Hematopoietic multipotent progenitor cell treated with erythropoietin and hydrocortisone succinate and interleukin-3 and kit ligand, for 4 days (in vitro differentiated cells): ENCODE data around the gene SIM1.

ENCODE experiments used
- DNase-seq: peaks from one replicate; pipeline ENCODE4 v3.0.0-alpha.2; 2015

Gene SIM1, protein sequence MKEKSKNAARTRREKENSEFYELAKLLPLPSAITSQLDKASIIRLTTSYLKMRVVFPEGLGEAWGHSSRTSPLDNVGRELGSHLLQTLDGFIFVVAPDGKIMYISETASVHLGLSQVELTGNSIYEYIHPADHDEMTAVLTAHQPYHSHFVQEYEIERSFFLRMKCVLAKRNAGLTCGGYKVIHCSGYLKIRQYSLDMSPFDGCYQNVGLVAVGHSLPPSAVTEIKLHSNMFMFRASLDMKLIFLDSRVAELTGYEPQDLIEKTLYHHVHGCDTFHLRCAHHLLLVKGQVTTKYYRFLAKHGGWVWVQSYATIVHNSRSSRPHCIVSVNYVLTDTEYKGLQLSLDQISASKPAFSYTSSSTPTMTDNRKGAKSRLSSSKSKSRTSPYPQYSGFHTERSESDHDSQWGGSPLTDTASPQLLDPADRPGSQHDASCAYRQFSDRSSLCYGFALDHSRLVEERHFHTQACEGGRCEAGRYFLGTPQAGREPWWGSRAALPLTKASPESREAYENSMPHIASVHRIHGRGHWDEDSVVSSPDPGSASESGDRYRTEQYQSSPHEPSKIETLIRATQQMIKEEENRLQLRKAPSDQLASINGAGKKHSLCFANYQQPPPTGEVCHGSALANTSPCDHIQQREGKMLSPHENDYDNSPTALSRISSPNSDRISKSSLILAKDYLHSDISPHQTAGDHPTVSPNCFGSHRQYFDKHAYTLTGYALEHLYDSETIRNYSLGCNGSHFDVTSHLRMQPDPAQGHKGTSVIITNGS

DNA sequence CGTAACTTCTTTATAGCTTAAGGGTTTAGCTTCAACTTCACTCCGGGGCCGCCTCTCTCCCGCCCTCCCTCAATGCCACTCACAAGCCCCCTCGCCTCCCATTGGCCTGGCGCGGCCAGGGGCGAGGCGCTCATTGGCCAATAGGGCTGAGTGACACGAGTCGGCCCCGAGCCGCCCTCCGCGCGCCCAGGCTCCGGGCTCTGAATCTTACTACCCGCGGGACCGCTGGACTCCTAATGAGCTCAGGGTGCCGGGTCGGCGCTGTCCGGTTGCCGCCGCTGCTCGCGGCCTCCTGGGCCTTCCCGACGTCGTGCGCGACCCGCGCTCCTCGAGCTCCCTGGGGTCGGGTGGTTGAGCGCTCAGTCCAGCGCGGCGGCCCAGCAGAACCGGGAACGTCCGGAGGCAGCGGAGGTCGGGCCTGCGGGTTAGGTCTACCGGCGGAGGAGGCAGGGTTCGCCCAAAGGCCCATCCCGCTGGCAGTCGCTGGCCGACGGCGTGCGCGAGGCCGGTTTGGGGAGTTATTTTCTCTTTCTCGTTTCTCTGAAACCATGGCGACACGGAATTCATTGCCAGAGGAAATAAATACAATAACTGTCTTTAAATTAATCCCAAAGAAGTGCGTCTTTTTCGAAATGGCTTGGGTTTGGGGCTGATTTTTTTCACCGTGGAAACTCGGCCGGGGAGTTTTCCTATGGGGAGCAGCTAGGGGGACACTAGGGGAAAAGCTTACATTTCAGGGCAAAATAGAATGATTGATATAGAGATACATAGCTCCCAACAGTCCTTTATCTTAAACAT lies at the start of gene SIM1:
Gene SIM1, minus strand, starts transcription at position 19 of the 798 bp plus-strand sequence. CDS start 1,453 bp downstream, outside the sequence.
- peak; percentile 64 for DNase-seq

DNA sequence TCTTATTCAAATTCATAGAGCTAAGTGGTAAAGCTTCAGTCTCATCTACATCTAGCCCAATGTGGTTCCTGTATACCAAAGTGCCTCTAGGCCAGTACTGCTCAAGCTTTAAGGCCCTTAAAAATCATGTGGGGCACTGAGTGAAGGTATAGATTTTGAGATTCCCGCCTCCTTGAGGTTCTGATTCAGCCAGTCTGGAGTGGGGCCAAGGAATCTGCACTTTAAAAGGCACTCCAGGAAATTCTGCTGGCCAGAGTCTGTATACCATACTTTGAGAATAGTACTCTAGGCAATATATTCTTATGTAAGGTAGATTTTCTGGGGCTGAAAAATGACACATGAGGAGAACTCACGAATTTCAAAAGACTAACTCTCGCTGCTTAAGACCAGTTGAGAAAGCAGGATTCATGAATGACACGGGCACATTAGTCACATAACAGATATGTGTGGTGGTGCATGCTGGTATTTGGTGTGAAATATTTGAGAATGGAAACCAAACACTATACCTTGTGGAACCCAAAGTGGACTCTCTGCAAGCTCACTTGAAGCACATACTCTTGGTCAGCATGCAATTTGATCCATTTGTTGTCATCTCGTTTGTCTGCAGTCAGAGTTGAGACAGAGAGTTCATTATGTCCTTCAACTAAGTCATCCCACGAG lies 47.6 kb upstream of the SIM1 start:
- DNase-seq: no peak

DNA sequence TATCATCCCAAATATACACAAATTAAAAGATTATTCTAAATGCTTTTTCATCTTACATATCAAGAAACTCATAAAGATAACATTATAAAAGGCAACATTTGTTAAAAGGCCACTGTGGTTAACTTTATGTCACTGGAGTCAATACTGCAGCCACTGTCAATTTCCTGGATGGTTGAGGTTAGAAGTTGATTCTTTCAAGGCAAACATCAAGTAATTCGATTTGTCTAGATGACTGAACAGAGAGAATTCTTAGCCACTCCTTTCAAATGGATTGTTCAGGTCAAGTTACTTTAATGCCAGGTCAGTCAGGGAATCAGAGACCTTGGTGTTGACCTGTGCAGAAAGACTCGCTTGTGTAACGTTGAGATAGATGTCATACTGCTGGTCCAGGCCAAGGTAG lies 44.4 kb upstream of the SIM1 start:
- DNase-seq: no peak

DNA sequence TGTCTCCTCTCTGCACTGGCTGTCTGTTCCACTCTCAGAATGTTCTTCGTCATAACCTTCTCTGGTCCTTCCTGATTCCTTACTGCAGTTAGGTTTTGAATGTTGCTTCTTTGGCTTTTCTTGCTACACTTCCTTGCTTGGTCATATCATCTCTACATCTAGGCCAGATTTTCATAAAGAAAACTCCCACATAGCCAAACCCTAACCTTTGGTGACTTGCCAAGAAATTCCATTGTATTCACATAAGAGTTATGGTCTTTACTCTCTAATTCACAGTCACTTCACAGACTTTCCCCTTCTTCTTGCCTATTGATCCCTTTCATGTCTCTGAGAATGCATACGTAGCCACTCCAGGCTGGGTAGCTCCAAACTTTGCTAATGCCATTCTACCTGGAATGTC lies 41.9 kb upstream of the SIM1 start:
- no peak for DNase-seq

DNA sequence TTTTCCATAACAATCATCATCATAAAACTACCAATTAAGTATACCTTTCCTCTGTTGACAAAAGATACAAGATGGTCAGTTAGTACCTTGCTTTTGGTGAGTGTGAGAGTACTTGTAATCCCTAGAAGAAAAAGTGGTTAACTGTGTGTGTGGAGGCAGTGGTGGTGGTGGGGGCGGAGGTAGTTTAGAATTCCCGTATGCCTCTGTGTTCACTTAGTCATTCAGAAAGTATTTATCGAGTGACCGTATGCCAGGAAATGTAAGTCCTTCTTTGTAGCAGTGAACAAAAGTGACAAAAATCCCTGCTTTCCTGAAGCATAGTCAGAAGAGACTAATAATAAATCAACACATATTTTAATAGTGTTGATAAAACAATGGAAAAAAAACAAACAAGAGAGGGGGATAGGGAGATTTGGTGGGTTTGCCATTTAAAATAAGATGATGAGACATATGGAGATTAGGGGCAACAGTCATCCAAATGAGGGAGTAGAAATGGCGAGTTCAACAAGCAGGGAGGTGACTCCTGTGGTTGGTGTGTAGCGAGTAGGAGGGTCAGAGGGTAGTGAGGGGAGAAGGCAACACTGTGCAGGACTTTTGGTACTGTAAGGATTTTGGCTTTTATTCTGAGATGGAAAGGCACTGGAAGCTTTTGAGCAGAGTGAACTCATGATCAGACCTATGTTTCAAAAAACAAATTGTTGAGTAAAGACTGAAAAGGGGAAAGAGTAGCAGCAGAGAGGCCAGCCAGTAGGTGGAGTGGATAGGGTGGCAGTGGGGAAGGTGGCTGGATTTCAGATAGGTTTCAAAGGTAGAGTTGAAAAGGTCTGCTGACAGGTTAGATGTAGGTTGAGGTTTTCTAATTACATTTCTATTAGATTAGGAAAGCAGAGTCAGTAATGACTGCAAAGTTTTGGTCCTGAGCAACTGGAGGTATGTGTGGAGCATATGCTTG lies 40.3 kb upstream of the SIM1 start:
- DNase-seq: no peak

DNA sequence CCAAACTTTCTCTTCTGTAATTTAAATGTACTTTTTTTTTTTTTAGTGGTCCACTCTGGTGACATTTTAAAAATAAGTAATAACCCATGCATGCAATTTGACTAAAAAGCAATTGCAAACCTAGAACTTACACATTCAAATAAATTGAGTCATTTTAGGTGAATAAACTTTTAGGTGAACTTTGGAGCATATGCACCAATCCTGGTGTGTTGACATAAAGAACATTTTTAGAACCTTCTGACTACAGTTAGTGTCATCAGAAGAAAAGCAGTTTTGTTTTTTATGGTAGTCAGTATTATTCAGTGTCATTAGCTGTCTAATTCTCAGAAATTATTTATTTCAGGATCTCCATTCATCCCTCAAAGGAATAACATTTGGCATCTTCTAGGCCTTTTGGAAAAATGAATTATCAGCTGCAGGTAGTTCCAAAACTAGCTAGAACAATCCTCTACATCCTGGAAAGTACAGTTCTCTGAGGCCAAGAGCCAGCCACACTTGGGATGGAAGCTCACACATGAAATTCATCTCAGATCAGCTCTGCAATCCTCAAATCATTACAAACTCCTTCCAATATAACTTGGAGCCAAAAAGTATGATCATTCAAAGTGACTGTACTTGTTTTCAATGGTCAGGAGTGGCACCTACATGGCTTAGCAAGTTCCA lies 38.5 kb upstream of the SIM1 start:
- no peak for DNase-seq

DNA sequence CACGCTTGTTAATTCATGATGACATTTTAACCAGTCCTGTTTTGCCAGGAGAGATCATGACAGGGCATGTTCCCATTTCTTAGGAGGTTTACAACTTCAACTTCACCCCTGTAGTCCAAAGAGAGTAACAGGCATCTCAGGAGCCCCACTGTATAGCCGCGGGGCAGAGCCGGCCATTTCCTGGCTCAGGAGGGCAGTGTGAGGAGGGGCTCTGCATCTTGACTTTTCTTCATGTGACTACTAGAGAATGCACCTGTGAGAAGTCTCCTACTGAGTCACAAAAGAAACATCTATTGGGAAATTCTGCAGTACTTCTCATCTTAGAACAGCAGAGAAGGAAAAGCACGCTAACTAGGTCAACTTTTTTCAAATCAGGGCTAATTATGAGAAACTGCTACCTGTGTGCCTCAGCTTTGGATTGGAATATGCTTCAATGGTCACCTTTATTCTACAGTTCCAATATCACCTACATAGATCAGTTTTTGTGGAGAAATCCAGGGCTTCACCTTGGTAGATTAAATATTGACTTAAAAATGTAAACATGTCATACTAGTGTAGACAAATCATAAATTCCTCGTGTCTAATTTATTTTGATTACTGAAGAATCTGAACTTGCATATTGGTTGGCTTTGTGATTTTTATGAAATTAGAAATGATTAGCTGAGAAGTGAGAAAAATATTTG lies 28.6 kb upstream of the SIM1 start:
- DNase-seq: no peak

DNA sequence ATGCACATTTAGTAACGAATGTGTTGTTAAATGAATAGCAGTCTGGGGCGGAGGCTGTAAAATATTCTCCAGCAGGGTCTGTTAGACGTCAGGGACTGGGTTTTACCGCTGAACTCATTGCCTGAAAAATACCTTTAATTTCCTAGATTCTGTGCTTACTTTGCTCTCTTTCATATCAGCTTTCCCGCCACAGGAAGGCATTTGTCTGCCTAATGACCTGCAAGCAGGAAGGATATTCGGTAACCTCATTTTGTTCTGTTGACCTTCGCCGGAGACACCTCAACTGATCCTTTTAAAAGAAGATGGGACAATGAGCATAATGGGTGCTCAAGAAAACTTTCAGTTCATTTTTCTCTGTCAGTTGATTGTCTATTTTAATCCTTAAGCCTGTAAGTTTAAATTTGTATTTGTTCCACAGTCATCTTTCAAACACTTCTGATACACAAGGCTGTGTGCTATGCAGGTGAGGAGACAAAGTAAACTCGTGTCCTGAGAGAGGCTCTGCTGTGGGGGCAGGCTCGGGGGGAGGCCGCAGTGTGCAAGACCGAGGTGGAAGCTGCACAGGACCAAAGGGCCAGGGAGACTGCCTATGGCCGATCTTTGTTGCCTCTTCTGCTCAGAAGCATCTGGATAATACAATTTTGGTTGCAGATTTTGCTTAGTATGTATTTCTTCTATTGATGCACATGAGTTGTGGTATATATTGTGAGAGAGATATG lies 27.4 kb upstream of the SIM1 start:
- DNase-seq: no peak

DNA sequence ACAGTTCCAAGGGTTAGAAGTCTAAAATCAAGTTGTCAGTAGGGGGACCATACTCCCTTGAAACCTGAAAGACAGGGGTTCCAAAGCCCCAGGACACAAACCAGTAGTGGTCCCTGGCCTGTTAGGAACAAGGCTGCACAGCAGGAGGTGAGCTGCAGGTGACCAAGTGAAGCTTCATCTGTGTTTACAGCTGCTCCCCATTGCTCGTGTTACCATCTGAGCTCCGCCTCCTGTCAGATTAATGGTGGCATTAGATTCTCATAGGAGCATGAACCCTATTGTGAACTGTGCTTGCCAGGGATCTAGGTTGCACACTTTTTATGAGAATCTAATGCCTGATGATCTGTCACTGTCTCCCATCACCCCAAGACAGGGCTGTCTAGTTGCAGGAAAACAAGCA lies 25.3 kb upstream of the SIM1 start:
- DNase-seq: no peak

DNA sequence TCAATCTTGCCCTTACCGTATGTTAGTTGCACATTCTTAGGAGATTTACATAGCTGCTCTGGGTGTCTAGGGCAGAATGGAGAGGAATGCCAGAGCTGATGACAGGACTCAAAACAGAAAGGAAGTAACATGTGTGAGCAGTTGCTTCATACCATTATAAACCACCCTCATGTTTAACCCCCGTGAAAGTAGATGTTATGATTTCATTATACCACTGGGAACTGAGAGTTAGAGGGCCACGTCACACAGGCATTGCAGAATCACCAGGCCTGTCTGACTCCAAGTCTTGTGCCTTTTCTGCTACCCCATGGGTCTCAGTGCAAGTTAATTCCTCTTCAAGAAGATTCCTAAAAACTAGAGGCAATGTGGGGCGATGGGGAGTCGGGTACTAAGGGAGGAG lies 23.5 kb upstream of the SIM1 start:
- DNase-seq: no peak

DNA sequence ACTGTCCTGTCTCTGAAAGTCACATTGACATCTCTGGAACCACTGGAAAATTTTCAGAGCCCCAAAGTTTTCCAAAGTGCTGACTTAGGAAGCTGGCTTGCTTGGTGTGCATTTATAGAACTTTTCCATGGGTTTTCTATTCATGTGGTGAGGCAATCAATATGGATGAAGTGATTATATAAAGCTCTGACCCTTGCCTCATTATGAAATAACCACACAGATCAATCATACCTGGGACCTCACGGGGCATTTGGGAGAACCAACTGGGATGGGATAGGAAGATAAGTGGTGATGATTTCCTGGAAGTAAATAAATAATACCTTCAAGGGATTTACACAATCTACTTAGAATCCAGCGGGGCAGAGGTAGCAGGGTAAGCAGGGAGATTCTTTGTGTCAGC lies 22.9 kb upstream of the SIM1 start:
- DNase-seq: no peak

DNA sequence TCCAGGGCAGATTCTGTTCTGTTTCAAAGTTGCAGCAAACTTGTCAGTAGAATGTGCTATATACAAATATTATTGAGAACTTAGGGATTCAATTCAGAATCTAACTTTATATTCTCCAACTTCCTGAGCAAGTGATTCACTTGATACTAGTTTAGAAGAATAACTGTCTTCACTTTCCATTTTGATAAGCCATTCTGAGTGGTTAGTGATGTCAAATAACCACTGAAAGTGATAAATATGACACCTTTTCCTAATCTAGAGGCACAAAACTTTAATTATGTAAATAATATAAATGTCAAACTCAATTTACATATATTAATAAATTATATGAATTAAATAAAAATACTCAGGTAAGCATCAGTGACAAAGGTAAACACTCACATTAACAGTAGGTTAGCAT lies 20.5 kb upstream of the SIM1 start:
- no peak for DNase-seq

DNA sequence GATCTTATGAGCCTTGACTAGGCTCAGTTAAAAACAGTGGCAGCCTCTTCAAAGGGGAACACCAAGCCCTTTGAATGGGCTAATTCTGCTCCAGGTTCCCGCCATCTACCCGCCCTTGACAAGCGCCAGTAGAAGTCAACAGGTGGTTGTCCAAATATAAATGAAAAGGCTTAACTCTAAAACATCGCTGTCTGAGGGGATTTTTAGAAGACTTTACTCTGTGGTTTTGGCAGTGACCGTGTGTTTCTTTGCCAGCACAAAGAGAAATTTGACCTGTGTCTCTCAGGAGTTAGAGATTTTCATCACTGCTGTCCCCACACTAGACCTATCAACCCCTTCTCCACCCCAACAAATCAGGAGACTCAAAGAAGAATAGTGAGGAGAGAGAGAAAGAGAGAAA lies 19.8 kb upstream of the SIM1 start:
- DNase-seq: no peak

DNA sequence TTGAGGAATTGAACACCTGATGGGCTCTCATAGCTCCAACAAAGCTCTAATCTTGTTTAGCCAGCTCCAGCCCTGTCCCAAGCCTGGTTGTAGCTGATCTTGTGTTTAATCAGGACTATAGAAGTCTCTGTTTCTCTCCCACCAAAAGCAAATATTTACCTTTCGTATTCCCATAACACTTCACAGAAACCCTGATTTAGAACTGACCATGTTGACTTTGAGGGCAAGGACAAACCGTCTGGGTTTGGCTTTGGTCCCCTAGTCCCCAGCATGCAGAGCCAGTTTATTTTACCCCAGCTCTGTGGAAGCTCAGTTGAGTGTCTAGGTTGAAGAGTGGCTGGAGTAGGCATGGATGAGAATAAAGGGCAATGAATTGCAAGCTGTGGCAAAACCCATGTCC lies 18.0 kb upstream of the SIM1 start:
- no peak for DNase-seq

DNA sequence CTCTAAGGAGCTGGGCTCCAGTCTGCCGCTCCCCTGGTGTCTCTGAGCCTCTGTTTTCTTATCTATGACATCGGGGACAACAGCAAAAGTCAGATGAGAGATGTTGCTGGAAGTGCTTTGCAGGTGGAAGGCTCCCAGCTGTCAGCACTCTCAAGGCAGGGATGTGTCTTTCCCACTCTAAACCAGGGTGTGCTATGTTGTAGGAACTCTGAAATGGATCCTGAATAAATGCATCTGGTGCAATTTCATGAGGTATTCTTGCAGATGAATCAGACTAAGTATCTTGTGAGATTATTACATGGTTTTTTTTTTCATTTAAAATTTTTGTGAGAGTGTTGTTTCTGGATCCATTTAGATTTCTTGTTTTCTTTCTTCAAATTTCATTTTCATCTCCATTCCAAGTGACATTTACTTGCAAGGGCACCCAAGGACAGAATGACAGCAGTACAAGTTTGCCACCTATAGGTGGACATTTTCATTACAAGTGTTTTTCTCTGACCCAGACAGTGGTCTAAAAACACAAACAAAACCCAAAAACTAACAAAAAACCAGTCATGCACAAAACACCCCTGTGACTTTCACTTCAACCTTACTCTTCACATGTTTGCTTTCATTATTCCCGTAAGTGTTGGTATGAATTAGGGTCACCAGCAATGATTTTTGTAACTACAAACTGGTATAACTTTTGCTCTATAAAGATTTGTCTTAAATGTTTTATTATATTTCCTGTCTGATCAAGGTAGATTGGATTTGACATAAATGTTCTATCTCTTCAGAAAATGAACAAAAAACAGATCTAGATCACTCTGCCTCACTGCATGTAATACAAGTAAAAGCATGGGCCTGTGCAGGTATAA lies 14.7 kb upstream of the SIM1 start:
- peak; percentile 57 for DNase-seq

DNA sequence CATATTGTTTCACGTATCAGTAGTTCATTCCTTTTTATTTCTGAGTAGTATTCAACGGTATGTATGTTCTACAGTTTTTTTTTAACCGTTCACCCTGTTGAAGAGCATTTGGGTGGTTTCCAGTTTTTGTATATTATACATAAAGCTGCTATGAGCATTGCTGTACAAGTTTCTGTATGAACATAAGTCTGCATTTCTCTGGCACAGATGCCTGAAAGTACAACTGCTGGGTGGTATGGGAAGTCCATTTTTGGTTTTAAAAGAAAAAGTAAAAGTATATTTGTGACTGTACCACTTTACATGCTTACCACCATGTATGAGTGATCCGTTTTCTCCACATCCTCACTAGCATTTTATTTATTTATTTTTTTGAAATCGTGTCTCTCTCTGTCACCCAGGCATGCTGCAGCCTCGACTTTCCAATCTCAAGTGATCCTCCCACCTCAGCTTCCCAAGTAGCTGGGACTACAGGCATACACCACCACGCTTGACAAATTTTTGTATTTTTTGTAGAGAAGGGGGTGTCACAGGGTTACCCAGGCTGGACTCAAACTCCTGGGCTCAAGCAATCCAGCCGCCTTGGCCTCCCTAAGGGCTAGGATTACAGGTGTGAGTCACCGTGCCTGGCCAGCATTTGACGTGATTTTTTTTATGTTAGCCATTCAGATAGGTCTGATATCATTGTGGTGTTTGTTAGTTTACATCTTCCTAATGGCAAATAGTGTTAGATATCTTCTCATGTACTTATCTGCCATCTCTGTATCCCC lies 11.0 kb upstream of the SIM1 start:
- DNase-seq: no peak

DNA sequence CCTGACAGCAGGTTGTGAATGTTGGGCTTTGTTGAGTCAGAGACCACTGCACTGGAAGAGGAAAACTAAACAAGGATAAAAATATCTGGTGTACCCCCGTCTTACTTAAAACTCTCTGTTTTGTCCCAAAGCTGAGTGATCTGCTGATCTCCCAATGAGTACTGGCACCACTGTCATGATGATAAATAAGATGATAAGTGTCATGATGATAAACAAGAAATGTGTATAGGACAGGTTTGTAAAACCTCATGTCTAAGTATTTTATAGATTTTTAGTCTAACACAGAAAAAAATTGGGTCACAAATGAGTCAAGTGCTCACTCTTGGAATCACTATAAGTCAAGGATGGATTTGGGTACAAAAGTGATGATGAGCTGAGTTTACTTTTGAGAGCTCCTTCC lies 8.5 kb upstream of the SIM1 start:
- DNase-seq: no peak

DNA sequence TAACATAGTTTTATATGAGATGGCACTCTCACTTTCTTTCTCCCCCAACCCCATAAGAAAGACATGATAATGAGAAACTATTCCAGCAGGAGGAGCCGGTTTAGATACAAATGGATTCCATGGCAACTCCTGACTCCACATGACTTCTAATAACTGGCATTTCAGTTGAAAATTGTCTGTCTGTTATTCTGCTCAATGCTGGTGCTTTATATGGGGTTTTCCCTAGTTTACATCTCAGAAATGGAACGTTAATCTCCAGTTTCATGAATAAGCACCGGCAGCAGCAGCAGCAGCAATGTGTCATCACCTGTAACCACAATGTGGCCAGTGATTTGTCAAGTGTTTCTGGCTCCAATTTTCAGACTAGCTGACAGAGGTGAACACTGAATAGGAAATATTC lies 8.0 kb upstream of the SIM1 start:
- no peak for DNase-seq
